Left lobe of liver (tissue), 2 donors: ENCODE results near the gene MRE11. TPM values are rescaled to one million over a fixed set of nuclear protein-coding genes. Genes with fewer than 3 reads are reported as not detected.
A peak's percentile ranks its signal among the peaks of the same experiment; 100 is the strongest.
"Not testable (repeated sequence)": the region's sequence is repeated elsewhere in the genome, so short reads cannot be mapped to it uniquely, and the experiment has no call there.

Source experiments
- ATAC-seq: fragments of 200-7000 bp; cut with Tn5 transposase; one replicate; pipeline ENCODE4 v1.9.1; 2020; ENCODE audit warnings: mild to moderate bottlenecking, moderate library complexity
- DNase-seq: peaks from one replicate; pipeline ENCODE4 v3.0.0-alpha.2; 2020; ENCODE audit warnings: low spot score
- total RNA-seq: library from RNA; stranded (reverse); gene quantifications from one replicate; pipeline ENCODE4 v1.2.1, GENCODE V29; 2021
- donor health status: DM: no; HTN: no; CAD: no; lungs with moderate emphysema.
- donor health status: DM: no; HTN: yes; CAD: no.

MRE11 gene
- total RNA-seq, 1 donor from 2014 or later: 3.9 TPM

DNA sequence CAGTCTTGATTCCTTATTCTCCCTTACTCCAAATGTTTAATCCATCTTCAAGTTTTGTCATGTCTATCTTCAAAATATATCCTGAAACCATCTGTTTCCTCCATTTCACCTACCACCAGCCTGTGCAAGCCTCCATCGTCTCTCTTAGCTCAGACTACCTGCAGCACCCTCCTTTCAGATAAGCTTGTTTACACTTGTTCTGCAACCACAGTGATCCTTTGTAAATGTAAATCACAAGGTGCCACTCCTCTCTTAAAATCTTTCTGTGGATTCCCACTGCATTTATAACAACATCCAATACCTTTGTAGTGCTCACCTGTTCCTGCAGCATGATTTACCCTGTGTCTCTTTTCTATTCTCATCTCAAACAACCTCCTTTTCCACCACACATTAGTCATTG lies 60.6 kb downstream of the MRE11 start:
- ATAC-seq (no peak), DNase-seq (no peak)

- DNase-seq (no peak), ATAC-seq (no peak)
Measured at GRCh38 chr11:94424662-94425061, 69.0 kb downstream of the MRE11 start.

GRCh38 chr11:94424011-94424410 lies 69.6 kb downstream of the MRE11 start:
- ATAC-seq: no peak
- no peak for DNase-seq

DNA sequence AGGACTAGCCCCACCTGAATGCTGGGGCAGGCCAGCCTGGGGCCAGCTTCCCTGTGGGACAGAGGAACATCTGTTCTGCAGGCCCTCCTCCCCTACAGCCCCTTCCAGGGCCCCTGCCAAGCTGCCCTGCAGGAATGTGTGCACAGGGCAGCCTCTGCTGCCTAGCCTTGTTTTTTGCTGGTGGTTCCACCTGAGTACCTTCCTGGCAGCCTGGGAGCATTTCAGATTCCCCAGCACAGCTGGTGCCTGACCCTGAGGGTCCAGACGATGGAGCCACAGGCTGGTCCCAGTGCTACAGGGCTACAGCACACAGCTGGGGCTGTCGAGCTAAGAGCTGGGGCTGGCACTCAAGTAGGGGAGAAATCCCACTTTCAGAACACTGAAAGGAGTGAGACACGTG lies 70.1 kb downstream of the MRE11 start:
- no peak for DNase-seq
- no peak for ATAC-seq

DNA sequence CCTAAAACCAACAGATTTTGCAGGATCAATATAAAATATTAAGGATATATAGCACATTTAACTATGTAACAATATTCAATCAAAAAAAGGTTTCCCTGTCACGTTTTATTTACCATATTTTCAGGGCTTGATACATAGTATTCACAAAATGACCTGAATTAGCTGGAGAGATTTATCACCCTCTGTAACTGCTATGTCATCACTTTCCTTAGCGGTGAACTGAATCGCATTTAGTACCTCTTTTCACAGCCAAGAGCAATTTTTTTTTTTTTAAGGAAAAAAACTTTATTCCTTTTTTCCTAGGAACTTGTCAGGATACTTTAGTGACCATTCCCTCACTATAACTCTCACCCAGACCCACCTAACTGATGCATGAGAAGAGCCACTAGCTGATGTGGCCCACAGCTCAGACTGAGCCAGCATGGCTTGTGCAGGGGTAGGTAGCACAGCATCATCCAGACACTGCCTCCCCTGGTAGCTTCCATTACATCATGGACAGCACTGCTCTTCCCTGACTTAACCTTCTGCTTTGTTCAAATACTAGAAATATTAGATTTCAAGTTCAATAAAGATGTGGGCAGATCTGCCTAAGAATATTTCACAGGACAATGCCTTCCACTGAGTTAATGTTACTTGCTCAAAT lies 75.4 kb downstream of the MRE11 start:
- DNase-seq: no peak
- no peak for ATAC-seq

- ATAC-seq (peak; percentile 68), DNase-seq (no peak)
Measured at GRCh38 chr11:94417386-94417987, 76.2 kb downstream of the MRE11 start.

GRCh38 chr11:94405062-94405833 lies 88.4 kb downstream of the MRE11 start:
- ATAC-seq (no peak), DNase-seq (no peak)

GRCh38 chr11:94402355-94402754 lies 91.3 kb downstream of the MRE11 start:
- ATAC-seq: no peak
- no peak for DNase-seq

DNA sequence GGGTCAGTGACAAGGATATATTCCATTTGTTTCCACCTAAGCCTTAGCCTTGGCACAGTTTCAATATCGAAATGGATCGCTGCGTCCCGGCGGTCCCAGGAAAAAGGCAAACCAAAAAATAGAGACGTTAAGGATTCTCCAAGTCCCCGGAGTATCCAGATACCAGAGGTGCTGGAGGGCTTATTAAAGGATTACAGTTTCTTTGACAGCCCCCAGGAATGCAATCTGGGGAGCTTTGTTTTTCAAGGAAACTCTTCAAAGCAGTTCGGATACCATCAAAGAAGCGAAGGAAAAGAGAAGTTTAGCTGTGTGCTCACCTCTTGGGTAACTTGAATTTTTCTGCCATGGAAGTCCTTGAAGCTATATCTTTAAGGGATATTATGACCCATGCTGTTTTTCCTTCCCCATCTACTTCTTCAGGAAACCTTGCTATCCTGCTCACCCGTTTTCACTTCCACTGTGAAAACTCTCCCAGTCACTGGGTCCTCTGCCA lies 91.8 kb downstream of the MRE11 start:
- ATAC-seq: no peak
- no peak for DNase-seq

- DNase-seq (no peak), ATAC-seq (peak; percentile 33)
Measured at GRCh38 chr11:94400839-94401772, 92.5 kb downstream of the MRE11 start, which contains the start of gene GPR83. GPR83 (minus strand) TSS chr11:94401419; CDS start chr11:94401247, 172 bp downstream.

GRCh38 chr11:94400457-94400838 lies 93.2 kb downstream of the MRE11 start:
- ATAC-seq: no peak
- no peak for DNase-seq

GRCh38 chr11:94400050-94400449 lies 93.6 kb downstream of the MRE11 start:
- ATAC-seq (no peak), DNase-seq (no peak)

- no peak for ATAC-seq
Measured at GRCh38 chr11:94398101-94398500, 95.5 kb downstream of the MRE11 start.

GRCh38 chr11:94396282-94396681 lies 97.4 kb downstream of the MRE11 start:
- ATAC-seq: no peak
- DNase-seq: no peak

More at GRCh38 chr11:94398101-94398500, 95.5 kb downstream of the MRE11 start:
- no peak for DNase-seq

DNA sequence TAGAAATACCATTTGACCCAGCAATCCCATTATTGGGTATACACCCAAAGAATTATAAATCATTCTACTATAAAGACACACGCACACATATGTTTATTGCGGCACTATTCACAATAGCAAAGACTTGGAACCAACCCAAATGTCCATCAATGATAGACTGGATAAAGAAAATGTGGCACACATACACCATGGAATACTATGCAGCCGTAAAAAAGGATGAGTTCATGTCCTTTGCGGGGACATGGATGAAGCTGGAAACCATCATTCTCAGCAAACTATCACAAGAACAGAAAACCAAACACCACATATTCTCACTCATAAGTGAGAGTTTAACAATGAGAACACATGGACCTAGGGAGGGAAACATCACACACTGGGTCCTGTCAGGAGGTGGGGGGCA lies 101.7 kb downstream of the MRE11 start:
- ATAC-seq, DNase-seq: not testable (repeated sequence)

DNA sequence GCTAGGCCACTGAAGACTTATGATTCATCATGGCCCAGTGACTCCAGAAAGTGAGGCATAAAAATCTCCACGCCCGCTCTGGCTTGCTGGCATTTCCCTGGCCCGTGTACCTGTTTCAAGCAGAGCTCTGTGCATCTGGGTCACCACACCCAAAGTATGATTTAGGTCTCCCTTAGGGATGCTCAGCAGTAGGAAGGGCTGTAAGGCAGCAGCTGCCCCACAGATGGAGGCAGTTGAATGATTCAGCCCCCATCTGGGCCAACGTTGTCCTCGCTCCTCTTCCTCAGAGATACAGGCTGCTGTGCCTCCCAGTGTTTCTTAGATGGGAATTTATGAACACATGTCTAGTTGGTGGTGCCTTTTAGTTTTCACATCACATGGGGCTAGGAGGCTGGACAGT lies 114.0 kb downstream of the MRE11 start:
- DNase-seq: no peak
- no peak for ATAC-seq

DNA sequence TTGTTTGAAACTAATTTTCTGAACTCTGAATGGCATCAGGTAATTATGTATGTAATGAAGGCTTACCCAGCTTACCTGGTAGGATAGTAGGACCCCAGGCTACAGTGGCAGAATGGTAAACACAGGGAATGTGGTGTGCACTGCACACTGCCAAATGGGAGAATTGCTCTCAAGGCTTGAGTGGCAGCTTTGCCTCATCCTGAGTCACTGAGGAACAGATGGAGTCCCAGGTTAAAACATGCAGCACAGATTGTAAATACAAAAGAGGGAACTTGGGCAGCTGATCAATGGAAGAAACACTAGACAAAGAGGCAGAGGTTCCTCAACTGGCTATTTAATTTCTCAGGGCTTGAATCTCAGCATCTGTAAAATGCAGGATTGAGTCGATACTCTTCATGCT lies 116.8 kb downstream of the MRE11 start:
- DNase-seq (no peak), ATAC-seq (no peak)

GRCh38 chr11:94370576-94370975 lies 123.1 kb downstream of the MRE11 start:
- ATAC-seq, DNase-seq: not testable (repeated sequence)
